Measurements from ENCODE around the gene ABHD11.
A peak's percentile ranks its signal among the peaks of the same experiment; 100 is the strongest.
"Not testable (repeated sequence)": the region's sequence is repeated elsewhere in the genome, so short reads cannot be mapped to it uniquely, and the experiment has no call there.

ABHD11 gene

DNA sequence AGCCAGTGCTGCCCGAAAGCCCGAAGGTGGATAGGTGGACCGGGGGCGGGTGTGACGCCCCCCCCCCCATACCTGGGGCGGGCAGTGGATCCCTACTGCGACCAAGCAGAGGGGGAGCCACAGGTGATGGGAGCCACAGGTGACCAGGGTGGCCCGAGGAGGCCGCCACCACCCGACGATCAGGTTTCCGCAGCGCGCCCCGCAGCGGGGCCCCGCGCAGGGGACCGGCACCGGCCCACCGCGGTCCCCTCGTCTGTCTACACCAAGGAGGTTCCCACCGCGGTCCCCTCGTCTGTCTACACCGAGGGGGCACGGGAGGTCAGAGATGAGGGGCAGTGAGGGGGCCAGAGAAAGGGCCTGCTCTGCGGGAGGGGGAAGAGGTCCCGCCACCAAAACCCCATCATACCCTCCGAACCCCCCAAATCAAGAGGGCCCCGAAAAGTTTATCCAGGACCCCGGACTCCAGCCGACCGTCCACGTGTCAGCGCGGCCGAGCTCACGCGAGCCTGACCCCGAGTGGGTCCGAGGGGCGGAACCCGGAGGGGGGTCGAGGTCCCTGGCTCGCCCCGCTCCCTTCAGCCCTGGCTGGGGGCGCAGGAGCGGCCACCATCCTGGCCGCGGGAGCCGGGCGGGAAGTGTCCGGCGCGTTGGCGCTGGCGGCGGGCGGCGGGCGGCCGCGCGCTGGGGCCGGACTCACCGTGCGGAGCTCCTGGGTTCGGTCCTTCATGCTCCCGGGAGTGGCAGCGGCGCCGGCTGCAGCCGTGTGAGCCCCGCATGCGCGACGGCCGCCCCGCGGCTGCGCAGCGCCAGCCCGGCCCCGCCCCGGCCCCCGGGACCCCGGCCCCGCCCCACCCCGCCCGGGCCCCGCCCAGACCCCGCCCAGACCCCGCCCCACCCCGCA lies 19.4 kb downstream of the ABHD11 start, which contains the start of gene STX1A:
TSS of gene STX1A (minus strand) at position 765 of the 901 bp plus-strand sequence. CDS start at position 727, 38 bp downstream.
- DNase-seq (ENCODE audit: low spot score) = peak; percentile 56

DNA sequence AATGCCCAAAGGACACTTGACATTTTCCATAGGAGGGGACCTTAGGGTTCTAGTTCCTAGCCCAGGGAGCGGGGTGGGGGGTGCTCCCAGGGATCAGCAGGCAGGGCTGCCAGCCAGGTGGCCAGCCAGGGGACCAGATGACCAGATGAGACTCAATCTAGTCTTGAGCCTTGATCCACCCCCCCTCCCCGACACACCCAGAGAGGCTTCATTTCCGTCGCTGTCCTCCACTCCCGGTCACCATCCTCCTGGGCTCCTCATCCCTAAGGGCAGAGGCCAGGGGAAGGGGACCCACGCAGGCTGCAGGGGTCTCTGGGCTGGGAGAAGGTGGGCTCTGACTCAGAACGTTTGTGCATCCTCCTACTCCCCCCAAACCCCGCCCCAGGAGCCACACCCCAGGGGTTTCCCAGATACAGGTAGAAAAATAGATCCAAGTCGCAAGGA lies 20.1 kb downstream of the ABHD11 start:
- no peak for DNase-seq (ENCODE audit: low spot score)

DNA sequence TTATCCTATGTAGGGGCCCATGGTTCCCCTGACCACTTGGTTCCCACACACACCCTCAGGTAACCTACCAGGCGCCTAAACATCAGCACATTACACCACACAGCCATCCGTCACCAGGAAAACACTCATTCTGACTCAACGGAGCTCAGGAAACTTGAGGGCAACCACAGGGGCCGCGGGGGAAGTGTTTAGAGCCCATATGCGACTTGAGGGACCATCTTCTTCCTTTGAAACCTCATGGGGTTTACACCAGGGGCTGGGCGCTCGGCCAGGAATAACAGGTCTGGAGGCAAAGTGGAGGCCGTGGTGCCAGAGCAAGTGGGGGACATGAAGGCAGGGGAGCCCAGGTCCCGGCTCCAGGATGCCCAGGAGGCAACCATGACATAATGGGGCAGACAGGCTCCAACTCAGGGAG lies 20.6 kb downstream of the ABHD11 start:
- no peak for DNase-seq (ENCODE audit: low spot score)

DNA sequence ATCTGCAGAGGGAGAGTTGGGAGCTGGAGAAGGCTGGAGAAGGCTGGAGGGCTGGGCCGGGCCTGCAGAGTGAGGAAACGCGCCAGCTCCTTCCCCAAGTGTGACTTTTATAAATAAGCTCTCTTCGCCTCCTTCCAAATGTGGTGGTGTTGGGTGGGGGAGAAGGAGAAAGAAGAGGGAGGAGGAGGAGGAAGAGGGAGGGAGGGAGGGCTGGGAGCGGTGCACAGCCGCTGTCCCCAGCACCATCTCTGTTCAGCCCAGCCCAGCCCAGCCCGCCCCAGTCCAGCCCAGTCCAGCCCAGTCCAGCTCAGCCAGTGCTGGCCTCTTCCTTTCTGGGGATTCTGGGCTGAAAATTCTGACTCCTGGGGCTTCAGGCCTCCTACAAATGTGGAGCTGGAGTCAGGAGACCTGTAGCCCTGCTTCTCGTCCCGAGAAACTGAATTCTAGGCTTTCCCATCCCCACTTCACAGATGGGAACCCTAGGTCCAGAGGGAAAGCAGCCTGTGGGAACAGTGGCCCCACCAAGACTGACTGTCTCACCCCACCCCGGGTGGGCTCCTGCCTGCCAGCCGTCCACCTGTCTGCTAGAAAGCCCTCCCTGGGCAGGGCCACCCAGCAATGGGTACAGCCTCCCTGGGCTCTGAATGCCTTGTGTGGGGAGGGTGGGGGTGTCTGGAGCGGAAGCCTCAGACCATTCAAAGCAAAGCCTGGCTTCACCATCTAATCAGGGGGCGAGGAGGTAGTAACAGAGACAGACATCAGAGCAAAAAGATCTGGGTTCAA lies 21.4 kb downstream of the ABHD11 start:
- no peak for DNase-seq (ENCODE audit: low spot score)

DNA sequence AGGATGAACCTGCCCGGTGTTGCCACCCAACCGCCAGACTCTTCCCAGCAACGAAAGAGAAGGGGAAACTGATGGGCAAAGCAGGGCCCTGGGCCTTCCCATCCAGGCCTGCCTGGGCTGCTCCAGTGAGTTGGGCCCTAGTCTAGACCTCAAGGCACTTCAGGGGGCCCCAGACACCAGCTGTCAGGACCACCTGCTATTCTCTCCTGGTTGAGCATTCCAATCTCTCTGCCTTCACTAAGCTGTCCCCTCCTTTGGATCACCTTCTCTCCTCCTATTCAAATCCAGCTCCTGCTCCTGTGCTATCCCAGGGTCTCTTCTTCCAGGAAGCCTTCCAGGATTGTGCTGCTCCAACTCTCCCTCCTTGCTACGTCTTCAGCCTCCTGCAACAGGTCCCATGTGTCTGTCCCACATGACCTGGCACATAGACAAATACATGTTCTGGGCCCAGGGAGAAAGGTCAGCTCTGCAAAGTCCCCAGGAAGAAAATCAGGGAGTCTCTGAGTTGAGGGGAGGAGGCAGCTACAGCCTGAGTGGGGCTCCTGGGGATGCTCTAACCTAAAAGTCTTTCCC lies 22.2 kb downstream of the ABHD11 start:
- DNase-seq (ENCODE audit: low spot score) = no peak

DNA sequence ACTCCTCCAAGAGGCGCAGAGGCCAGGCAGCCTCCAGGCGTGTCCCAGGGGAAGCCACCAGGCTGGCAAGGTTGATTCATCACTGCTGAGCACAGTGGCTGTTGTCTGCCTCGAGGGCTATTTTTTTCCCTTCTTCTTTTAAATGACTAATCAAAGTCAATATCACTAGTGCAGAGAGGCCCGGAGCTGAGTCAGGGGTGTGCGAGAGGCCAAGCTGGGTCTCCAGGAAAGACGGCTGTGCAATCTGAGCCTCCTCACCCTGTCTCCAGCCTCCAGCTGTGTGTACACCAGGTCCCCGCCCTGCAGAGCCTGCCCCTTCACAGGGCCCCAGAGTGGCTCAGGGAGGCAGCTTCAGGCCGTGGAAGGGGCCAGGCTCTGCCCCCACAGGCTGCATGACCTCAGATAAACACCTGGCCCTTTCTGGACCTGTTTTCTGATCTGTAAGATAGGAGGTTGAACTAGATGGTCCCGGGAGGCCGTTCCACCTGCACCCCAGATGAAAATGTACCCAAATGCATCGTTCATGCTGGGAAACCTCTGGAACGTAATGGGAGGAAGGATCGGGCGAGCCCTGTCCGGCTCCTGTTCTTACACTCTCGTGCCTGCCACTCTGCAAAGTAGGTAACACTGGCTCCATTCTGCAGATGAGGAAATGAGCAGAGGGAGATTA lies 22.8 kb downstream of the ABHD11 start:
- no peak for DNase-seq (ENCODE audit: low spot score)

DNA sequence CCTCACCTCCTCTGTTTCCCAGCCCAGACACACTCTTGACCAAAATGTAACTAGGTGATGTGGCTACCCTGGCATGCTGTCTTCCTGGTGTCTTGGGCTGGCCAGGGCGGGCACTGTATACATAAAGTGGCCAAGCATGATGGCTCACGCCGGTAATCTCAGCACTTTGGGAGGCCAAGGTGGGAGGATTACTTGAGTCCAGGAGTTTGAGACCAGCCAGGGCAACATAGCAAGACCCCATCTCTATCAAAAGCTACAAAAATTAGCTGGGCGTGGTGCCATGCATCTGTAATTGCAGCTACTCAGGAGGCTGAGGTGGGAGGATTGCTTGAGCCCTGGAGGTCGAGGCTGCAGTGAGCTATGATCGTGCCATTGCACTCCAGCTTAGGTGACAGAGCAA lies 25.3 kb downstream of the ABHD11 start:
- not testable (repeated sequence) for DNase-seq (ENCODE audit: low spot score)

DNA sequence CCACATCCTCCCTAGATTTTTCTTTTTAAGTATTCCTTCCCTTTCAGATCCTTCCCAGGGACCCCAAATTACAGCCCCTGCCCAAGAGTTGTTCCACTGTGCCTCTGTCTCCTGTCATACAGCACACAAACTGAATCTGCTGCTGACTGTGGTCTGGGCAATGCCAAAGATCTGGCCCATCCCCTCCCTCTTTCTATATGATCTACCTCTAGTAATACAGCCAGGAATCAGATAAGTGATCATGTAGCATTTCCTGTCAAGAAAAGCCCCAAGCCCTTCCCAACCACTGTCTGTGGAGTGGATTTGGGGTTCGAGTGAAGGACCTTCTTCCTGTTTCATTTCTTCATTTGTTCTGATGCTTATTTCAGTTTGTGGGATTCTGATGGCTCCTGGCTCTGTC lies 25.8 kb downstream of the ABHD11 start:
- no peak for DNase-seq (ENCODE audit: low spot score)

GRCh38 chr7:73708961-73709549 lies 29.5 kb downstream of the ABHD11 start:
- no peak for DNase-seq (ENCODE audit: low spot score)

- DNase-seq (ENCODE audit: low spot score) = no peak
These were observed 31.5 kb downstream of the ABHD11 start for GRCh38 chr7:73707045-73707631.

DNA sequence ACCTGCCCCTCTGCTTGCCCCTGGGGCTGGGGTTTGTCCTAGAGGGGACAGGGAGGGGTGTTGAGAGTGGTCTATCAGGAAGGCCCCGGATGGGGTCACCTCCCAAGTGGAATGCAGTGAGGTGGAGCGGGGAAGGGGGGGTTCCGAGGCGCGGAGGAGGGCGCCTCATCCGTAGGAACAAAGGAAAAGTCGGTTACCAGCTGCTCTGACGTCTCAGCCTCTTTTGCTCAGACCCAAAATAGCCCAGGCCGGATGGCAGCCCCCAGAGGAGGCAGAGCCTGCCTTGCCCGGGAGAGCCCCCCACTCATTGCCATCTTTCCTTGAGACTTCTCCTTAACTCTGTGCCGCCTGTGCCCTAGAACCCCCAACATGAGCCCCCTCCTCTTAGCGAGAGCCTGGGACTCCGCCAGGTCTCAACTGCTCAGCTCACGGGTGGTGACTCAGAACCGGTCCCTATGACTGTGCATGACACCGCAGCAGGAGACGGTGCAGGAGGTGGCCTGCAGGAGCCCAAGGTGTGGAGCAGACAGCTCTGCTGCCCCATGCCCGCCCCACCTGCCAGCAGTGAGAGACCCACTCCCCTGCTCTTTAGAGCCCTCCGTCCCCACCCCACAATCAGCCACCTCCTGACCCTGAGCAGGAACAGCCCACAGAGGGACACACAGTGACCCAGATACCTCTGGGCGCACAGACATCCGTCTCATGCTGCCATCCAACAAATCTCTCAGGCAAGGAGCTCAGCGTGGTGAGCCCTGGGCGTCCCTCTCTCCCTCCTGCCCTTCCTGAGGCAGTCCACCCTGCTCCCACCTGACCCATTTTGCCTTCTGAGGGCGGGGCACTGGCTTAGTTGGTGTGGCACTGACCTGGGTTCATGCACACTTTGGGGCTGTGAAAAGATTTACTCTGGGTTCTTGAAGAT lies 32.2 kb downstream of the ABHD11 start:
- no peak for DNase-seq (ENCODE audit: low spot score)

- DNase-seq (ENCODE audit: low spot score) = no peak
These were observed 33.1 kb downstream of the ABHD11 start for GRCh38 chr7:73705551-73705920.

DNA sequence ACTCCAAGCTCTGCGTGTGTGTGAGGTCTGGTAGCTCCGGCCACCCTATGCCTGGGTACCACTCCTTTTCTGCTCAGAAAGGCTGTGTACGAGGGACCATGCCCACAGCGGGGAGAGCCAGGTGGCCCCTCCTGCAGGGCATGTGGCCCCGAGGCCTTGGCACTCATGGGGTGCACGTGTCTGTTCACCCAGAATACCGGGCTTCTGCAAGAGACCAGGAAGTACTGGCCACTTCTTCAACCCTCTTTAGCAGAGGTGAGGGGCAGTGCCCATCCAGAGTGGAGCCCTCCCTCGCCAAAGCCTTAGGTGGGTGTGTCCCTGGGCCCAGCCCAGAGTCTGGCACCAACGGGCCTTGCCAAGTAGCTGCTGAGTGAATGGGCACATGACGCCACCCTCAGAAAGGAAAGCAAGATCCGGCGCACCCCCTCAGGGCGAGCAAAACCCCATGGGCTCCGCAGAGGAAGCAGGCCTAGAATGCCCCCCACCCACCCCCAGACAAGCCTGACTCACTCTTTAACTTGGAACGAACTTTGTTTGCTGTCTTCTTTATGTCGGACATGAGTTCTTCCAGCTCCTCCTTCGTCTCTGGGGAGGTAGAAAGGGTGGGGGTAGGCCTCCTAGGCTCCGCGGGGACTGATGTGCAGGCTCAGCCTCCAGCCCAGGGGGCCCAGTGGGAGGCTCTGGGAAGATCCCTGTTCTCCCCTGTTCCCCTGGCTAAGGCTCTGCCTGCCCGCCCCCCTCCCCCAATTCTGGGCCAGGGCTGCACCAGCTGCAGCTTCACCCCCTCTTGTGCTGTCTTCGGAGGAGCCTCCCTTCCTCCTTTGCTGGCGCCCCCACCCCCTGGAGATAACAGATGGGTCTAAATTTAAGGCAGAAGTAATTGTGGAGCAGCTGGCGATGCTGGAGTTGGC lies 33.7 kb downstream of the ABHD11 start:
- DNase-seq (ENCODE audit: low spot score) = no peak

GRCh38 chr7:73703757-73704639 lies 34.6 kb downstream of the ABHD11 start:
- no peak for DNase-seq (ENCODE audit: low spot score)

DNA sequence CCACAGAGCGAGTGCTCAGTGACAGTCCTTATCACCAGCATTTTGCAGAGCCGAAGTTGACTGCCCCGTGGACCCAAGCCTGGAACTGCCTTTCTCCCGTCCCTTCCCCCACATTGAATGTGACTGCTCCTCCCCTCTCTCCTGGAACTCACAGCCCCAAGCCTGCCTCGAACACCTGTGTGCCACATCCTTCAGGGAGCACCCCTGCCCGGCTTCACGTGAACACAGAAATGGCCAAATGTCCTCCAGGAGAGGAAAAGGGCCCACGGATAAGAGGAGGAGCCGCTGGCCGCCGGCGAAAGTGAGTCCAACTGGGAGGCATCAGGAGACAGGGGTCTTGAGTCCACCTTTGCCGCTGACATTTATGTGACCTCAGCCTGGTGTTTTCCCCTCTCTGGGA lies 35.4 kb downstream of the ABHD11 start:
- no peak for DNase-seq (ENCODE audit: low spot score)

DNA sequence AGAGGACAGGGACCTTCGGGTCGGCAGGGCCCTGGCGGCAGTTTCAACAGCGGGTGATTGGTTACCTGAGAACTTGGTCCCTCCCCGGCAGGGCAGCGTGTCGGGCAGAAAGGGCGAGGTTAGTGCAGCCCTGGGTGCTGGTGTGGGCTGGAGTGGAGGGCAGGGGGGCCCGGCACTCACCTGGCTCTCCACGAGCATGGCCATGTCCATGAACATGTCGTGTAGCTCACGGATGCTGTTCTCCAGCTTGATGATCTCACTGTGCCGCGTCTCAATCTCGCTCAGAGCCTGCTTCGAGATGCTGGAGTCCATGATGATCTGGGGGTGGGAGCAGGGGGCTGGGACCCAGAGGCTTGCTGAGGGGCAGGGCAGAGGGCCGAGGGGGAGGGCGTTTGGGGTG lies 35.9 kb downstream of the ABHD11 start:
- DNase-seq (ENCODE audit: low spot score) = no peak

DNA sequence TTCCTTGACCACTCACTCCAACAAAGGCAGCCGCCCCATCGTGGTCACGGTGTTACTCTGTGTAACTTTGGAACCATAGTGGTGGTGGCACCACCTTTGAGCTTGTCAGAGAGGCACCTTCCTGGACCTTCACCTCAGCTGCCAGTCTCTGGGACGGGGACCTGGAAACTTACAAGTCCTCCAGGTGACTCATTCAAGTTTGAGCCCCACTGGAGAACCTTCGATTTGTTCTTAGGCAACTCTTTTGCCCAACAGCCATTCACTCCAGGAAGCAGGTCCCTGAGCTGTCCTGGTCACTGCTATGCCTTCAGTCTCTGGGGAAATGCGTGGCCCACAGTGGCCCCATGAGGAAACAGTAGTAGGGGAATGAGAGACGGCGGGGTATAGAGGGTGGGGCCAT lies 36.4 kb downstream of the ABHD11 start:
- no peak for DNase-seq (ENCODE audit: low spot score)

DNA sequence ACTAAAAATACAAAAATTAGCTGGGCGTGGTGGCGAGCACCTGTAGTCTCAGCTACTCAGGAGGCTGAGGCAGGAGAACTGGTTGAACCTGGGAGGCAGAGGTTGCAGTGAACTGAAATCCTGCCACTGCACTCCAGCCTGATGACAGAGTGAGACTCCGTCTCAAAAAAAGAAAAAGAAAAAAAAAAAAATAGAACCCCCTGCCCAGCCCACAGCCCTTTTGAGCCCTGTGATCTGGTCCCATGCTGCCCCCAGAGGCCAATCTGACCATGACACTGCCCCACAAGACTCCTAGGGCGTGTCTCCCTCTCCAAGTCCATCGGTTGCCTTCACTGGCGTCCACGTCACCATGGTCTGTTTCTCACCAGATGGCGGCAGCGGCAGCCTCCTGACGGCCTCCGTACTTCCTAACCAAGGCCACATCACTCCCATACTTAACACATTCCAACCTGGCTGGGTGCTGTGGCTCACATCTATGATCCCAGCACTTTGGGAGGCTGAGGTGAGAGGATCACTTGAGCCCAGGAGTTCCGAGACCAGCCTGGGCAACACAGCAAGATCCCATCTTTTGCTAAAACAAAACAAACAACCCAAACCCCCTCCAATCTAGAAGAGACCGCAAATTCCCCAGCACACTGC lies 37.1 kb downstream of the ABHD11 start:
- DNase-seq (ENCODE audit: low spot score) = no peak

All from globus pallidus (tissue), 1 donor.